HG03439 (cell line): ENCODE data around the gene ADAMTSL1.

ENCODE experiments used
- ATAC-seq: cut with Tn5 transposase; IDR thresholded peaks from one replicate; pipeline ENCODE4 v1.9.1; 2021; ENCODE audit warnings: mild to moderate bottlenecking, moderate library complexity; ENCODE audit not compliant: unreplicated experiment

ADAMTSL1 gene

DNA sequence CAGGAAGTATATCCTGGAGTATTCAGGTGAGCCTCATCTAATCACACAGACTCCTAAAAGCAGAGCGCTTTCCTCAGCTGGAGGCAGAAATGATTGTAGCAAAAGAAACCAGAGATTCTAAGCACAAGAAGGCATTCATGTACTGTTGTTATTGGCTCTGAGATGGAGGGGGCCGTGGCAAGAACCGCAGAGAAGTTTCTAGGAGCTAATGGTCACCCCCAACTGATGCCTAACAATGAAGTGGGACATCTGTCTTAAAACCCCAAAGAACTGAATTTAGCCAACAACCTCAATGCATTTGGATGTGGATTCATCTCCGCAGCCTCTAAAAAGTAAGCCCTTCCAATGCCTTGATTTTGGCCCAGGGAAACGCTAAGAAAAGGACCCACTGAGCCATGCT is 76.3 kb downstream of the ADAMTSL1 start:
- ATAC-seq = no peak

DNA sequence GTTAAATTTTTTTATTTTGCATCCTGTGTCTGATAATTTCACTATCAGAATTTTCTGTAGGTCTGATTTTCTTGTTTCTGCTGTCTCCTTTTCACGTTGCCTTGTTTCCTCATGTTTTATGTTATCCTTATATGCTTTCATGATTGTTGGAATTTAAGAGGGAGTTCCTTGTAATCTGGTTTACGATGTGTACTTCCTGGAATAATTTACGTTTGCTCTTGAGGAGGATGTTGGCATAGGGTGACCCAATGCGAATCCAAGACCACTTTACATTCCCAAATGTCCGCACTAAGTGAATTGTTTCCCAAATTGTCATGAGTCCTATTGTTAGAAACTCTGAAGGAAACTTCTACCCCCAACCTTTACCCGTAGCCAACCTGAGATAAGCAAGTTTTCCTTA is 80.3 kb downstream of the ADAMTSL1 start:
- no peak for ATAC-seq

GRCh38 chr9:18555105-18555883 is 81.3 kb downstream of the ADAMTSL1 start:
- no peak for ATAC-seq

GRCh38 chr9:18564018-18564880 is 90.3 kb downstream of the ADAMTSL1 start:
- no peak for ATAC-seq

- no peak for ATAC-seq
These were observed 92.2 kb downstream of the ADAMTSL1 start for GRCh38 chr9:18566121-18566520.

DNA sequence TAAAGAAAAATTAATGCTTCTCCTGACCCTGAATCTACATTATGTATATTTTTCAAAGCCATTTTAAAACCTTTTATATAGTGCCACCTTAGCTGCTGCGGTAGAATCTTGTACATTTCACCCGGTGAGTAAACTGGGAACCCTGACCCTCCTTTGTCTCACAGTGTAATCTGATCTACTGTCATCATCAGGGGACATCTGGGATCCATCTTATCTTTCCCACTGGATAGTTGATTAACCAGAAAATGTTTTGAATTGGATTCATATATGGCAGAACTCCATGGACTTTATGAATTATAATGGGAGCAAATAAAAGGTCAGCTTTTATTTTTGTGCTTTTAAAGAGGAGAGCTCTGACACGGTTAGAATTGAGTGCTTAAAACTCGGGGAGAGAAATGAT is 95.0 kb downstream of the ADAMTSL1 start:
- ATAC-seq = no peak

DNA sequence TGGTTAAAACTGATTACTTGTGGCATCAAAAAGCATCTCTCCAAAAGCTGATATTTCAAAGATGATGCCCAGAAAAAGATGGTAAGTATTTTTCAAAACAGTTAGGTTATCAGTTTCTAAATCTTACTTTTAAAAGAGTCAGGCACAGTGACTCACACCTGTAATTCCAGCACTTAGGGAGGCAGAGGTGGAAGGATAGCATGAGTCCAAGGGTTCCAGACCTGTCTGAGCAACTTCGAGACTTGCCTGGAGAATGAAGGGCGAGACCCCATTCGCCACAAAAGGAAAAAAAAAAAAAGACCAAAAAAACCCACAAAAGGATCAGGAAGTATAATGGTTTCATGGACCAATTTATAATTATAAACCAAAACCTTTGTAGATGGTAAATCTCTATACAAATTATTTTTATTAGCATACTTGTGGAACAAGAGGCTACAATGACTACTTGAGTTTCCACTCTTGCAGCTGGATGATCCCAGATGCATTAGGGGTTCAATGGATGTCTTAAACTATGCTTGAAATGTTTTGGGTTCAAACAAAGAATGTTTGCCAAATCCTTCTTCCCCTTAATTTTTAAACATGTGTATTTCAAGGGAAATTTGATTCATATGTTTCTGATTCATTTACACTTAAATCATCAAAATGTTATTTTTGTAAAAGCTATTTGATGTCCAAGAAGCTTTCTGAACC is 96.1 kb downstream of the ADAMTSL1 start:
- ATAC-seq = no peak

DNA sequence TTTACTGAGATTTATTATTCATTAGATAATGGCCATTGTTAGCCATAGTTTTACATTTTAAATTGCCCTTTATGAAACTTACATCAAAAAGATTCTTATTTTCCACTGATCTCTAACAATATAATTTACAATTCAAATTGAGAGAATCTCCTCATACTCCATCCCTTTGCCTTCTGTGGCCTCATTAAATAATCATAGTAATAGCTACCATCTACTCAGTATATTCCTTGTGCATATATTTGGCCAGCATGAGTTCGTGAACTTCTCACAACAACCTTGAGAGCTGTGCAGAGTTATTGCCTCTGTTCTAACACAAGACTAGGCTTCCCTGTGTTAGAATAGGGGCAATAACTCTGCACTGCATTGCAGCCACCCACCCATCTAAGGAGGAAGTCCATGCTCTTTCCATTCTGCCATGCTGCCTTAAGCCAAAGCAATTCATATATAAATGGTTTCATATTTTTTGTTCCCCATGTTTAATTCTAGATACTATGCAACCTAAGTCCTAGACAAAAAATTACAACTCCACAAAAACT is 99.1 kb downstream of the ADAMTSL1 start:
- no peak for ATAC-seq

- ATAC-seq = no peak
These were observed 101.7 kb downstream of the ADAMTSL1 start for GRCh38 chr9:18575686-18576085.

GRCh38 chr9:18579536-18579935 is 105.6 kb downstream of the ADAMTSL1 start:
- ATAC-seq = no peak

- ATAC-seq = no peak
These were observed 106.2 kb downstream of the ADAMTSL1 start for GRCh38 chr9:18580151-18580550.

- no peak for ATAC-seq
These were observed 112.0 kb downstream of the ADAMTSL1 start for GRCh38 chr9:18585996-18586395.

DNA sequence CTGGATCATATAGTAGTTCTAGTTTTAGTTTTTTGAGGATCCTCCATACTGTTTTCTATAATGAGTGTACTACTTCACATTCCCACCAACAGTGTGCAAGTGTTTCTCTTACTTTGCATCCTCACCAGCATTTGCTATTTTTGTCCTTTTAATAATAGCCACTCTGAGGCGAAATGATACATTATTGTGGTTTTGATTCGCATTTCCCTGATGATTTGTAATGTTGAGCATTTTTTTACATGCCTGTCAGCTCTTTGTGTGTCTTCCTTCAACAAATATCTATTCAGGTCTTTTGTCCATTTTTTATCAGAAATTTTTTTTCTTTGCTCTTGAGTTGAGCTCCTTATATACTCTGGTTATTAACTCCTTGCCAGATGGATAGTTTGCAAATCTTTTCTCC is 114.0 kb downstream of the ADAMTSL1 start:
- ATAC-seq = no peak

- ATAC-seq = no peak
These were observed 117.3 kb downstream of the ADAMTSL1 start for GRCh38 chr9:18591261-18591660.

DNA sequence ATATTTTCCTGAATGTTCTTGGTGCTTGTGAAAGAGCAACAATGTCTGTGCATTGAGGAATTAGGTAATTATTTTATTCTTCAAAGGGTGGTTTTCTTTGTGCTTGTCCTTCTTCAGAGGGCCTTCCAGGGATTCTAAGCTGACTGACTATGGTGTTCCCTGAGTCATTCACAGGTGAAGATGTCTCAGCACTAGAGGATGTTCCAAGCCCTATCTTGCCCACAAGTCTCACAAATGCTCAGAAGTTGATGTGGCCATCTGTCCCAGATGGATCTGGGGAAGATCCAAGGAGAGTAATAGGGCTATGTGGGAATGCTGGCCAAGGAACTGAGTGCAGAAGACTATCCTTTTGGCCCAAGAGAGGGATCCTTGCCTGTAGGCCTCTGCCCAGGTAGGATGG is 120.9 kb downstream of the ADAMTSL1 start:
- ATAC-seq = no peak

DNA sequence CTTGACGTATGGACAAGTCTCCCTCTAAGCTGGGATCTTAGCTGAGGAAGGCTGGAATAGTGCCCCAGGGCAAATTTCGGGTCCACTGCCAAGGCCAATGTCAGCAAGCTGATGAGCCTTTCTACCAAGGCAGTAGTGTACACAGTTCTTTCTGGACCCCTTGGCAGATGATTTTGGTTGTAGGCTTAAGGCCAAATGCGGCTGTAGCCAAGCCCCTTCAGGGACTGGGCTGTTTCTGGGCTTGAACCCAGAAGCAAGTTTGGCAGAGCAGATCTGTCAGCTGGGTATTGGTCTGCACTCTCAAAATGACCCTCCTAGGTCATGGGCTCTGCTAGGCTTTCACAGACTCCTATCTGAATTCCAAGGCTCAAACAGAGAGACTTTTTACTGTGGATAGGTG is 121.6 kb downstream of the ADAMTSL1 start:
- no peak for ATAC-seq

- no peak for ATAC-seq
These were observed 123.0 kb downstream of the ADAMTSL1 start for GRCh38 chr9:18596920-18597319.

DNA sequence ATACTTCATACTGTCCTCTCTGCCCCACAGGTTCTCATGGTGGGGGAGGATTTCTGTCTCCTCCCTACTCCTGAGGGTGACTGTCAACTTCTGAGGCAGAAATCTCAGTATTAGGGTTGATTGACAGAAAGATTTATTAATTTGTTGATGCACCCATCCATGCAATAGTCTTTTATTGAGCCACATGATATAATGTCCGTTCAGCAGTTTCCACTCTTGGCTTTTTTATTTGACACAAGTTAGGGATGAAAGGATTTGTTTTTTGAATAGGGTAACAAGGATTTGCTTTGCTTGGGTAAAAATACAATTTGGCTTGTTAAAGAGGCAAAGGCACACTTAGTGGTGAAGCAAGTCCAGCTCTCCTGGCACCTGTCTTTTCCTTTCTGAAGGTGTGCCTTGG is 125.0 kb downstream of the ADAMTSL1 start:
- ATAC-seq = no peak

- ATAC-seq = no peak
These were observed 127.1 kb downstream of the ADAMTSL1 start for GRCh38 chr9:18601026-18601425.

- no peak for ATAC-seq
These were observed 128.0 kb downstream of the ADAMTSL1 start for GRCh38 chr9:18601956-18602355.
